NCI-H226 (cell line): ENCODE data around the gene SNX6.
"Not testable (repeated sequence)": the region's sequence is repeated elsewhere in the genome, so short reads cannot be mapped to it uniquely, and the experiment has no call there.

Experiments used
- DNase-seq: peaks from one replicate; pipeline ENCODE4 v3.0.0-alpha.2; 2015

The SNX6 gene

DNA sequence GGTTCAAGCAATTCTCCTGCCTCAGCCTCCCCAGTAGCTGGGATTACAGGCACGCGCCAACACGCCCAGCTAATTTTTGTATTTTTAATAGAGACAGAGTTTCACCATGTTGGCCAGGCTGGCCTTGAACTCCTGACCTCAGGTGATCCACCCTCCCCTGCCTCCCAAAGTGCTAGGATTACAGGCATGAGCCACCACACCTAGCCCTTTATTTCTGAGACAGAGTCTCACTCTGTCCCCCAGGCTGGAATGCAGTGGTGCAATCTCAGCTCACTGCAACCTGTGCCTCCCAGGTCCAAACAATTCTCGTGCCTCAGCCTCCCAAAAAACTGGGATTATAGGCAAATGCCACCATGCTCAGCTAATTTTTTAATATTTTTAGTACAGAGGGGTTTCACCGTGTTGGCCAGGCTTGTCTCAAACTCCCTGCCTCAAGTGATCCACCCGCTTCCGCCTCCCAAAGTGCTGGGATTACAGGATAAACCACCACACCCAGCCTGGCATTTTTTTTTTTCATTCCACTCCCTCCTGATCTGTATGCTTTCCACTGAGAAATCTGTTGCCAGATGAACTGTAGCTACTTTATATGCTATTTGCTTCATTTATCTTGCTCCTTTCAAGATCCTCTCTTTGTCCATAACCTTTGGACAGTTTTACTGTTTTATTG, 109.5 kb downstream of the SNX6 start:
- not testable (repeated sequence) for DNase-seq
